Renal pelvis (tissue), 12 donors: Measurements from ENCODE around the gene KRT26. TPM values are rescaled to one million over a fixed set of nuclear protein-coding genes. Genes with fewer than 3 reads are reported as not detected.
"Not testable (repeated sequence)": the region's sequence is repeated elsewhere in the genome, so short reads cannot be mapped to it uniquely, and the experiment has no call there.

Experiments used
- DNase-seq: peaks from one replicate; pipeline ENCODE4 v3.0.0-alpha.2; 2013
- long read RNA-seq, 16 experiments: transcript quantifications; one replicate each; lab custom pipeline, GENCODE V29; 2026
- polyA plus RNA-seq, 3 donors: library from polyadenylated mRNA; unstranded; fragments of 120-200 nt; gene quantifications; one replicate each; pipeline ENCODE4 v1.2.1, GENCODE V29; 2013; ENCODE audit not compliant: insufficient read length in 3 of 3

Gene KRT26, protein sequence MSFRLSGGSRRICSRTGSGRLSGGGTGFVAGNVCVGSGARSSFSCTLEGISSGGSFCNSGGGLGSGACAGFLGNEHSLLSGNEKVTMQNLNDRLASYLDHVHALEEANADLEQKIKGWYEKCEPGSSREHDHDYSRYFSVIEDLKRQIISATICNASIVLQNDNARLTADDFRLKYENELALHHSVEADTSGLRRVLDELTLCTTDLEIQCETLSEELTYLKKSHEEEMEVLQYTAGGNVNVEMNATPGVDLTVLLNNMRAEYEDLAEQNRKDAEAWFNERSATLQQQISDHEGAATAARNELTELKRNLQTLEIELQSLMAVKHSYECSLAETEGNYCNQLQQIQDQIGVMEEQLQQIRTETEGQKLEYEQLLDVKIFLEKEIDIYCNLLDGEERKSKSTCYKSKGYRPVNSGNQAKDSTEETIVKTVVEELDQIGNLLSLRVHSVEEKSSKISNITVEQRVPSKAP
- polyA plus RNA-seq = not detected
- long read RNA-seq, donor 1 = 0 reads
- long read RNA-seq, donor 2 = 0 reads
- long read RNA-seq, donor 3 = 0 reads
- long read RNA-seq, donor 4 = 0 reads
- long read RNA-seq, donor 5 = 0 reads
- long read RNA-seq, donor 6 = 0 reads
- long read RNA-seq, donor 7 = 0 reads
- long read RNA-seq, donor 8 = 0 reads
- long read RNA-seq, donor 9 = 0 reads
- long read RNA-seq, donor 10 = 0 reads
- long read RNA-seq, donor 11 = 0 reads
- long read RNA-seq, donor 12 = 0 reads
- long read RNA-seq, donor 13 = 0 reads
- long read RNA-seq, donor 14 = 0 reads
- long read RNA-seq, donor 15 = 0 reads
- long read RNA-seq, donor 16 = 0 reads

DNA sequence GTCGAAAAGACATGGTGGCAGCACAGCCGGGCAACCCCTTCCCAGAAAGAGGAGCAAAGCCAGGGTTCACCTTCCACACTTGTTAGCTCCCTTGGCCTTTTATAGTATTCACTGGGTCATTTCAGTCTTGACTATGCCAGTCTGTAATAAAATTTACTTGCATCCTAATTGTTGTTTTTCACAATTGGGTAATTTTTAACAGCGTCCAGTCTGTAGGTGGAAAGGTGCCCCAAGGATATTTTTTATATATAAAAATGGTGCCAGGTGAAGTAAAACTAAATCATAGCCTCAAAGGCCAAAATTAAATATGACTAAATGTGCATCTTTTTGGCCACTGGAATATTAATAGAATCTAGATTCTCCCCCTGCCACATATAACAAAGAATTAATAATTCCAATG, at the start of gene KRT26:
Gene KRT26 (minus strand): TSS at position 101 of the 400 bp plus-strand sequence. CDS start 88 bp downstream, at position 13.
- DNase-seq = no peak

DNA sequence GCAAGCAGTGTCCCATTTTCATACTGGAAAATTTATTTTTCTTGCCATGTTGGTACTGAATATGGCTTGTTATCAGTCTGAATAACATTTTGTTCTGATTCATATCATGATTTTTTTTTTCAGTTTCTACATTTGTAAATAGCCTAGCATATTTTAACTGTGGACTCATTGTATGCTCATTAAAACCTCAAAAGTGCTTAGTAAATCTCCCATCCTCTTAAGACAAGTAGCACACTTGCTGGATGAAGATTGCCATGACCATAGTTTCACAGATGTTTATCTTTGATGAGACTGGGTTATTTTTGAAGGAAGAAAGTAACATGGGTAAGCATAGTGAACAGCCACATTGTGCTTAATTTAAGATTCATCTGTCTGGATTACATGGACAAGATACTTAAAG, 49.5 kb upstream of the KRT26 start:
- no peak for DNase-seq

DNA sequence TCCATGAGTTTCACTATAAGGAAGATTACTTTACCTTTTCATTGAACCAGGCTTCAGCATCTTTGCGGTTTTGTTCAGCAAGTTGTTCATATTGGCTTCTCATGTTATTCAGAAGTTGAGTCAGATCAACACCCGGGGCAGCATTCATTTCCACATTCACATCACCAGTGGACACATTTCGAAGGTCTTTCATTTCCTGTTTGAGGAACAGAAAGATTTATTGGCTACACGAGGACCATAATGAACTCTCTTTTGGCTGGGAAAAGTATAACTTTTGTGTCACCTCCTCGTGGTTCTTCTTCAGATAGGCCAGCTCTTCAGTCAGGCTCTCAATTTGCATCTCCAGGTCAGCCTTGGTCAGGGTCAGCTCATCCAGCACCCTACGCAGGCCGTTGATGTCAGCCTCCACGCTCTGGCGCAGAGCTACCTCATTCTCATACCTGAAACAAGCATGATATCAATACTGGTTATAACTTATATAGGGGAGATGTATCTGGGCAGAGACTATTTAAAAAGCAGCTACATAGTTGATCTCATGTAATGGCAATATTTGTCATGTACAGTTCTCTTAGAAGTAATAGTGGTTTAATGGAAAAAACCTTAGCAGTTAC, 48.3 kb upstream of the KRT26 start:
- DNase-seq = no peak

DNA sequence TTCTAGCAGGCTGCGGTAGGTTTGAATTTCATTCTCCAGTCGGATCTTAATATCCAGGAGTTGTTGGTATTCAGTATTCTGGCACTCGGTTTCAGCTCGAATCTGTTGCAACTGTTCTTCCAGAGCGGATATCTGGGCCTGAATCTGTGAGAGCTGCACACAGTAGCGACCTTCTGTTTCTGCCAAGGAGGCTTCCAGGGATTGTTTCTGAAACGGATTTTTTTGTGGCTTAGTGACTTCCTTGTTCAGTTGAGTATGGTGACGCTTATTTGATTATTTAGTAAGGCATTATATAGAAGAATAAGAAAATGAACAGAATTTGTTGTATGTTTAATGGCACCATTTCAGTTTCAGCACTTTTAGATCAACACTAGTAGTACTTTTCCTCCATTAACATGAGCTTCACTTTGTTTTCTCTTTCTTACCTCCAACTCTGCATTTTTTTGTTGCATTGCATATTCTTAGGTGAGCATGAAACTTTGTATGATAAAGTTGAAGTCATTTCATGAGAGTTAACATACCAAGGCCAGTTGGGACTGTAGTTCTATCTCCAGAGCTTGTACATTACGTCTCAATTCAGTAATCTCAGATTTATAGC, 47.6 kb upstream of the KRT26 start:
- peak; percentile 12 for DNase-seq

DNA sequence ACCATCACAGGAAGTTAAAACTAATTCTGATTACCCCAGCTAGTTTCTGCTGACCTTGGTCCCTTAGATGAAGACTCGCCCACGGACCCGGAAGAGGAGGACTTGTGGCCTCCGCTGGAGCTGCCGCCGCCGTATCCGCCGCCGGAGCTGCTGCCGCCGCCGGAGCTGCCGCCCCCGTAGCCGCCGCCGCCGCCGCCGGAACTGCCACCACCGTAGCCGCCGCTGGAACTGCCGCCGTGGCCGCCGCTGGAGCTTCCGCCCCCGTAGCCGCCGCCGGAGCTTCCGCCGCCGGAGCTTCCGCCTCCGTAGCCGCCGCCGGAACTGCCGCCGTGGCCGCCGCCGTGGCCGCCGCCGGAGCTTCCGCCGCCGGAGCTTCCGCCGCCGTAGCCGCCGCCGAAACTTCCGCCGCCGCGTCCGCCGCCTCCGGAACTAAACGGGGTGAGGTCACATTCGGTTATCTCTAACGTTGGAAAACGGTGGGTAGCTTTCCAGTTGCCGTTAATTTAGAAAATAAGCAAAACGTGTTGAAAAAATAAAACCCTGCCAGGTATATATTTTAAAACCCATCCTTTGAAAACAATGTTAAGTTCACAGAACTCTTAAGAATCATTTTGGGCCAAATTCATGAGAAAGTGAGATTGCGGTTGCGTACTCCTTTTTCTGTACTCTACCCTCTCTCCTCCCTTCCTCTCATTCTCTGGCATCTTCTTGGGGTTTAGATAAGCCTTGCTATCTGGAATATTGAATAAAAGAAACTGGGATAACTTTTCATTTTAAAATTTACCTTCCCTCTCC, 46.9 kb upstream of the KRT26 start:
- peak; percentile 83 for DNase-seq

DNA sequence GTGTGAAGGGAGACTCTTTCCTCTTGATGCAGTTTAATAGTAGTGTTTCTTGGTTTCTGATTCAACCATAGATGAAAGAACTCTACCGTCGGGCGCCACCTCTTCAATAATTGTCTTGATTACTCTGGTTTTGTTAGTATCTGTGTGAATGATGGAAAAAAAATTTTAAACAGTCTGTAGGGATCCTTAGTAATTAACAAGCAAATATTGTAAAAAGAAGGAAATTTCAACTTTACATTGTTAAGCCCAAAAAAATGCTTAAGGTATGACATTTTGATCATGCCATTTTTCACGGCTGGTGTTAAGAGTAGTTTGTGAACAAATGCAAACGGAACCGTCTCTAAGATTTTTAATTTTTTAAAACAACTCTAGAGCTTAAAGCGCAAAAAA, 46.3 kb upstream of the KRT26 start:
- DNase-seq = peak; percentile 5

DNA sequence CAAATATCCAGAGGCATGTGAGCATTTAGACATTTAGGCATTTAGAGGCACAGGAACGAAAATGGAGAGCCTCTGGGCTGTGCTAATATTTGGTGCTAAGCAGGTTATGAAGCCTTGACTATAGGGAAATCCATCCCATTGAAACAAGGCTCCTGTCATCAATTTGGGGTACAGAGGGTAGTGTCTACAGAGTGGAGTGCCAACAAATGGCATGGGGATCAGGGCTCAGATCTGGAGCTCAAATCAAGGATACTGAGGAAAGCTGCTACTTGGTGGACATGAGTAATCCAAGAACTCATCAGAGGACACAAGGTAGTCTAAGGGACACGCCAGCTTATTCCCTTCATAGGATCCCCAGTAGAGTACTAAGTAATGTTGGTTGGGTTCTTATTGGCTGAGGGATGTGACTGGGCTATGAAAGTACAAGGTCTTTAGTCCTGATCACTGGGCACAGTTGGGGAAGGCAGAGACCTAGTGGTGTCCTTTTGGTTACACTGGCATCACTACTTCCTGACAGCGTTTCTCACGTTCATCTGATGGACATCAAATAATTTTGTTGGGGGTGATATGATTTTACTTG, 45.2 kb upstream of the KRT26 start:
- no peak for DNase-seq

DNA sequence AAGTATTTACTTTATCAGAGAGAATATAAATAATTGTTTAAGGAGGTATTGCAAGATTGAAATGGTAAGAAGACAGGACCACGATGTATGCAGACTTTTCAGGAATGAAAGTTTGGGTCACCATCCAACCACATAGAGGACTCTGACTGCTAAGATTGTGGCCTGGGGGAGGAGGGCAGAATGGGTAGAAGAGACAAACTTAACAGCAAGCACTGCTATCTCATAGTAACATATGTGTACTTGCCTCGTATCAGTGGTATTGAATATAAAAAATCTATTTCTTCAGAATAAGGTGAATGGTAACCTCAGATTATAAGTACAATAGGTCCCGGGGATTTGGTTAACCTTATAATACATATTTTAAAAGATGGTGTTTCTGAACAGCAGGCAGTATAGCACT, 44.6 kb upstream of the KRT26 start:
- no peak for DNase-seq

DNA sequence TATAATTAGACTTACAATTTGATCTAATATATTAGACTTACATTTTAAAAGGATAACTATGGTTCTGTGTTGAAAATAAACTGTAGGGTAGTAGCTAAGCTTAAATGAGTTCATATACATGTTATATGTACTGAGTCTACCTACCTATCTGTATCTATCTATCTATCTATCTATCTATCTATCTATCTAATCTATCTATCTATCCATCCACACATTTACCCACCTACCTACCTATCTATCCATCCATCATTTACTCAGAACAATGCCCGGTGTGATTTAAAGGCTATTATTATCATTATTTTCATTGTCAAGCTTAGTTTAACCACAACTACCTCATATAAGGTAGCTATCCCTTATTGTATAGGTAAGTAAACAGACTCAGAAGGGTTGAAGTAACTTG, 43.4 kb upstream of the KRT26 start:
- no peak for DNase-seq

DNA sequence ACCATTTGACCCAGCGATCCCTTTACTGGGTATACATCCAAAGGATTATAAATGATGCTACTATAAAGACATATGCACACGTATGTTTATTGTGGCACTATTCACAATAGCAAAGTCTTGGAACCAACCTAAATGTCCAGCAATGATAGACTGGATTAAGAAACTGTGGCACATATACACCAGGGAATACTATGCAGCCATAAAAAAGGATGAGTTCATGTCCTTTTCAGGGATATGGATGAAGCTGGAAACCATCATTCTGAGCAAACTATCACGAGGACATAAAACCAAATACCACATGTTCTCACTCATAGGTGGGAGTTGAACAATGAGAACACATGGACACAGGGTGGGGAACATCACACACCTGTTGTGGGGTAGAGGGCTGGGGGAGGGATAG, 42.7 kb upstream of the KRT26 start:
- DNase-seq = not testable (repeated sequence)

DNA sequence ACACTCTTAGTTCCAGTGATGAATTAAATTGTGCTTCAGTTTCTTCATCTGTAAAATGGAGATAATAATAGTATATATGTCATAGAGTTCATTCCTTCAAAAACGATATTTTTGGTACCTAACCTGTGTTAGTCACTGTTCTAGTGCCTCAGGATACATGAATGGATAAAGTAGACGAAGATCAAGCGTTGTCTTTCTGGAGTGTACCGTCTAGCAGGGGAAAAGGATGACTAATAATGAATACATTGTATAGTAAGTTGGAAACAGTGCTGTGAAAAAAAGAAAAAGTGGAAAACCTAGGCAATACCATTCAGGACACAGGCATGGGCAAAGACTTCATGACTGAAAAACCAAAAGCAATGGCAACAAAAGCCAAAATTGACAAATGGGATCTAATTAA, 41.8 kb upstream of the KRT26 start:
- no peak for DNase-seq

DNA sequence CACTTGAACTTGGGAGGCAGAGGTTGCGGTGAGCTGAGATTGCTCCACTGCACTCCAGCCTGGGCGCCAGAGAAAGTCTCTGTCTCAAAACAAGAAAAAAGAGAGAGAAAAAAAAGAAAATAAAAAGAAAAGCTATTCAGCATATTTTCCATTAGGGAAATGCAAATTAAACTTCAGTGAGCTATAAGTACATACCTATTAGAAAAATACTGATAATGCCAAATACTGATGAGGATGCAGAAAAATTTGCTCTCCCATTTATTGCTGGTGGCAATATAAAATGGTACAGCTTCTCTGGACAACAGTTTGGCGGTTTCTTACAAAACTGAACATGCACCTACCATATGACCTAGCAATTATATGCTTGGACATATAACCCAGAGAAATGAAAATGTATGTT, 40.6 kb upstream of the KRT26 start:
- no peak for DNase-seq

DNA sequence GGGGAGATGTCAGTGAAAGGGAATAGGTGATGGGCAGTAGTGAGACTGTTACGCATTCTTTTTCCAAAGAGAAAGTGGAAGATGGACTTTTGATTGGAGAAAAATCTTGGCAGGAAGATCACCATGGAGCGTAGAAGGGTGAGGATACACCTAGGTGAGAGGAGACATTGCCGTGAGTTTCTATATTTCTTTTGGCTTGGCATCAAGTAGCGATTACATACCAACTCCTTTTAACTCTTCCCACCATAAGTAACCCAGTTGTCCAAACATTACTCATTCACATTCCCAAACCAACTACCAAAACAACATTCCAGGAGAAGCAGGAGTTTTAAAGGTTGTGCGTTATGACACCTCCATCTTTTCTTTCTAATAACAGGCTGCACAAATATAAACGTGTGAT, 38.5 kb upstream of the KRT26 start:
- DNase-seq = no peak

DNA sequence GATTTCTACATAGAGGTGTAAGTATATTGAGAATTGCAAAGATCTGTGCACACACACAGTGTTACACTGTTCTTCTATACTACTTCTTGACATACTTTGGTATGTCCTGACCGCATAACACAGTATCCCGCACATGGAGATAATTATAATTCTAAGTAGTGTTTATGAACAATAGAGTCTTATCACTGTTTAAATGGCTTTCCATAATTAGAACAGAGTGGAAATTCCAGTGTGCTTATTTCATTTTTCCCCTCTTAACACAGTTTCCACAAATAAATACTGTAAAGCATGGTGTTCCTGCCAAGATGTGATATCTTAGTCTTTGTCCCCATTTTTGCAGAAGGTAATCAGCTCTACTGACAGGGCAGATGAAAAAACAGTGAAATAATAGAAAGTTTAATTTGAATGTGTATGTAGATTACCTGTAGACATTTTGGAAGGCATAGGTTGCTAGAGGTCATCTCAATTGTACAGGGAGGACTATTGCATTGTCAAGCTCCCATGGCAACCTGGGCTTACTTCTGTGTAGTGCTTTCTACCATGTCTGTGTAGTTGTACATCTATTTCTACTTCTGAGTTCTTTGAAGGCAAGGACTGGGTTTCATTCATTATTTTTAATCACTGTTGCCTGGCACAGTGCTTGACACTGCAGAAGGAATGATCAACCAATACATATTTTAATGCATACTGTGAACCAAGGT, 37.9 kb upstream of the KRT26 start:
- no peak for DNase-seq

DNA sequence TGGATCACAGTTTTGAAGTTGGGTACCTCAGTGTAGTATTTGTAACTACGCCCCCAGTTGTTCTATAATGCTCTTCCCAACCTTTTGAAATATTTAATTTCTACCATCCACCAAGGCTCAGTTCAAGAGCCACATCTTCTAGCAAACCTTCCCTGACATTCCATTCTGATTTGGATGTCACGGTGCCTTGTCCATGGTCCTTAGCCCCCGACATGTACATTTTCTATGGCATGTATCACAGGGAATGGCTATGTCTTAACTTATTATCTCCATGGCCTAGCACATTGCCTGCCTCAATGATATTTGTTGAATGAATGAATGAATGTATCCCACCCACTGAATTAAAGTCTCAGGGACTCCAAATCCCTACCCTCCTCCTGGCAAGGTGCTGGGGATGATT, 34.1 kb upstream of the KRT26 start:
- no peak for DNase-seq

DNA sequence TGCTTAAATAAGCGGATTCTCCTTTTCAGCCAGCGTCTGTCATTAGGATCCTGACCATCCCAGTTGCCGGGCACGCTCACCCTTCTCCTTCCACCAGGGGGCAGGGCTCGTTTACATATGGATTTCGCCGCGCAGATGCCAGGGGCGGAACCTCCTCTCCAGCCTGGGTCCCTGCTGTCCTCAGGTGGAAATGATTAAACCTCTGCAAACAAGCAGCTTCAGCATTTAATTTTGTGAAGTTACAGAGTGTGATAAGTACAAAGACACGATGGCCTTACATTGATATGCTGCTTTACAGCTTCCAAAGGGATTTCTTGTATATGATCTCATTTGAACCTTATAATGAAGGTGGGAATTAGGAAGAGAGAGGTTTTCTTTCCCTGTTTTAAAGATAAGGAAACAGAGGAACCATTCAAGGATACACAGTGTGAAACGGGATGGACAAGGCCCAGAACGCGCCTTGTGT, 31.6 kb upstream of the KRT26 start:
- peak; percentile 60 for DNase-seq

DNA sequence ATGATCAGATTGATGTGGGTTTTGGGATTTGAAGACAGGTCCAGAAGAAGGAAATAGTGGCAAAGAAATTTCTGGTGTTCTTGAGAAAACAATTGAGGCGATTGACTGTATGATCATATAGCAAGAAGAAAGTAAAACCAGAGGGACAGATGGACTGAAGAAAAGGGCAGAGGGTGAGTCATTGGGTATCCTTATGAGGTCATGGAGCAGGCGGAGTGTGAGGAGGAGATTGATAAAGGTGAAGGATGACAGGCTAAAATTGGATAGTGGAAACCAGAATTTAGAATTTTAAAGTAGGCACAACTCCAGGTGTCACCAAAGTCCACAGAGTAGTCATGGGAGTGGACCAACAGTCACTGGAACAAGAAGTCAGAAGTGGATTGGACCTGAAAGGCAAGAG, 29.2 kb upstream of the KRT26 start:
- no peak for DNase-seq

DNA sequence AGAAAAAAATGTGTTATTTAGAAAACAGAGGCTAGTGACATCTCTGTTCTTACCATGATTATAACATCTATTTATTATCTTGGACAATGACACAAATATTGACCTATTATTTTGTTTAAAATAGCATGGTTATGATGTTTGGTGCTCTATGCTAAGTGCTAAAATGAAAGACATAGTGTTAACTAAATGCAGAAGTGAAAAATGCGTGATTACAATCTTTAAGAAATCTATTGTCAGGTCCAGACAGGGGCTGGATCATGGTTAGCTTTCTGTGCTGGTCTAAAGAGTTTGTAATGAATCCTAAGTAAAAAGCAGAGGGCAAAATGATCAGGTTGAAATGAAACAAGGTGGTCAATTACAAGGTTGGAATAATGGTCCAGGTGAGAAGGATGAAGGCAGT, 28.4 kb upstream of the KRT26 start:
- DNase-seq = no peak

DNA sequence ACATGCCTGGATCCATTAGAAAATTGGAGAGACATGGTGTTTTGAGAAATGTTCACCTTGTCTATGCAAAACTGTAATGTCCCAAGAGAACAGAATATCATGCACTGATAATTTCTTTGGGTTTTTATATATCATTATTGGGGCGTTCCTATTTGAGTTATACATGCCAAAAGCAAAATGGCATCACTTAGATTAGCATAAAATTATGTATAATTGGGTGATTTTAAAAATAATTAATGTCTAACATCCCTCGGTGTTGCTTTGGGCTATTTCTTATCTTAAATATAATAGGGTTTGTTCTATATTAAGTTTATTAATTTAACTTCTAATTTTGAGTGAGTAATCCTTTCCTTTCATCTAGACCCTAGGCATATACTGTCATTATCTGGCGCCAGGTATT, 27.9 kb upstream of the KRT26 start, which contains the start of gene KRT28:
Gene KRT28 (minus strand): TSS at position 101 of the 400 bp plus-strand sequence. CDS start 66 bp downstream, at position 35.
- no peak for DNase-seq

DNA sequence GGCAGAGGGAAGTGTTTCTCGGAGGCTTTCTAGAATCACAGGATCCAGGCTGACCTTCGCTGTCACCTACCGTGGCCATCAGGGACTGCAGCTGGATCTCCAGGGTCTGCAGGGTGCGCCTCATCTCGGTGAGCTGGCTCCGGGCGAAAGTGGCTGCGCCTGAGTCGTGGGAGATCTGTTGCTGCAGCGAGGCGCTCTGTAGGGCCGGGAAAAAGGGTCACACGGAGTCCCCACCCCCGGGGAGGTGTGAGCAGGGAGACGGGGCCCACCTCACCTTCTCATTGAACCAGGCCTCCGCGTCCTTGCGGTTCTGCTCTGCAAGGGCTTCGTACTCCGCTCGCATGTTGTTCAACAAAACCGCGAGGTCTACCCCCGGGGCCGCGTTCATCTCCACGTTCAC, 24.8 kb upstream of the KRT26 start:
- no peak for DNase-seq
